ENCODE results near the gene CNDP1.
"Not testable (repeated sequence)": the region's sequence is repeated elsewhere in the genome, so short reads cannot be mapped to it uniquely, and the experiment has no call there.

CNDP1 gene

GRCh38 chr18:74520096-74520833 is 14.0 kb upstream of the CNDP1 start:
- in situ Hi-C loops (cut with HindIII; ENCODE audit: low sequenced_read_pairs), result no loop called here

GRCh38 chr18:74521068-74521725 is 13.1 kb upstream of the CNDP1 start:
- in situ Hi-C loops (cut with HindIII; ENCODE audit: low sequenced_read_pairs), result no loop called here

- in situ Hi-C loops (cut with HindIII; ENCODE audit: low sequenced_read_pairs), result no loop called here
Measured at GRCh38 chr18:74522635-74523548, 11.4 kb upstream of the CNDP1 start.

GRCh38 chr18:74524097-74524496 is 10.2 kb upstream of the CNDP1 start:
- in situ Hi-C loops (cut with HindIII; ENCODE audit: low sequenced_read_pairs), result no loop called here

GRCh38 chr18:74524915-74525314 is 9.4 kb upstream of the CNDP1 start:
- in situ Hi-C loops (cut with HindIII; ENCODE audit: low sequenced_read_pairs), result not testable (repeated sequence)

- in situ Hi-C loops (cut with HindIII; ENCODE audit: low sequenced_read_pairs), result no loop called here
Measured at GRCh38 chr18:74525741-74526140, 8.6 kb upstream of the CNDP1 start.

- in situ Hi-C loops (cut with HindIII; ENCODE audit: low sequenced_read_pairs), result no loop called here
Measured at GRCh38 chr18:74526488-74526887, 7.8 kb upstream of the CNDP1 start.

GRCh38 chr18:74528478-74528877 is 5.8 kb upstream of the CNDP1 start:
- in situ Hi-C loops (cut with HindIII; ENCODE audit: low sequenced_read_pairs), result no loop called here

- in situ Hi-C loops (cut with HindIII; ENCODE audit: low sequenced_read_pairs), result no loop called here
Measured at GRCh38 chr18:74528913-74529312, 5.4 kb upstream of the CNDP1 start.

- in situ Hi-C loops (cut with HindIII; ENCODE audit: low sequenced_read_pairs), result no loop called here
Measured at GRCh38 chr18:74529378-74529777, 4.9 kb upstream of the CNDP1 start.

- in situ Hi-C loops (cut with HindIII; ENCODE audit: low sequenced_read_pairs), result no loop called here
Measured at GRCh38 chr18:74529811-74530583, 4.3 kb upstream of the CNDP1 start.

GRCh38 chr18:74530584-74530862 is 3.8 kb upstream of the CNDP1 start:
- in situ Hi-C loops (cut with HindIII; ENCODE audit: low sequenced_read_pairs), result no loop called here

- in situ Hi-C loops (cut with HindIII; ENCODE audit: low sequenced_read_pairs), result no loop called here
Measured at GRCh38 chr18:74531043-74531442, 3.3 kb upstream of the CNDP1 start.

- in situ Hi-C loops (cut with HindIII; ENCODE audit: low sequenced_read_pairs), result no loop called here
Measured at GRCh38 chr18:74532511-74533025, 1.7 kb upstream of the CNDP1 start.

GRCh38 chr18:74533666-74534065 is 634 bp upstream of the CNDP1 start:
- in situ Hi-C loops (cut with HindIII; ENCODE audit: low sequenced_read_pairs), result no loop called here

- in situ Hi-C loops (cut with HindIII; ENCODE audit: low sequenced_read_pairs), result no loop called here
Measured at GRCh38 chr18:74534981-74535649, 815 bp downstream of the CNDP1 start.

- in situ Hi-C loops (cut with HindIII; ENCODE audit: low sequenced_read_pairs), result no loop called here
Measured at GRCh38 chr18:74539289-74539688, 5.0 kb downstream of the CNDP1 start.

- in situ Hi-C loops (cut with HindIII; ENCODE audit: low sequenced_read_pairs), result no loop called here
Measured at GRCh38 chr18:74540652-74541421, 6.5 kb downstream of the CNDP1 start.

GRCh38 chr18:74541703-74542555 is 7.6 kb downstream of the CNDP1 start:
- in situ Hi-C loops (cut with HindIII; ENCODE audit: low sequenced_read_pairs), result no loop called here

Data from DLD1 (cell line).